ENCODE data around the gene SLC16A3. TPM values are rescaled to one million over a fixed set of nuclear protein-coding genes. Genes with fewer than 3 reads are reported as not detected.

SLC16A3 gene
- total RNA-seq, 3 donors from 2014 or later, result 10.2 to 22.6 (median 17.3) TPM

GRCh38 chr17:82240506-82241182 lies 11.8 kb downstream of the SLC16A3 start:
- no peak for TF ChIP-seq POLR2AphosphoS5 (IDR thresholded peaks at IDR 0.05)
- TF ChIP-seq CTCF (IDR thresholded peaks at IDR 0.05), result no peak
- TF ChIP-seq POLR2A (IDR thresholded peaks at IDR 0.05), result no peak
- Histone ChIP-seq H3K36me3 (peaks cover 5% of the 10 kb centered on the region), H3K27ac (peak overlapping the region; percentile 79 to 85), H3K4me3 (no peak overlapping the region), H3K4me1 (peaks cover 31 to 54% of the 10 kb centered on the region in 2 donors), H3K9me3 (no peaks in the 10 kb centered on the region), H3K27me3 (no peaks in the 10 kb centered on the region)
- no peak for DNase-seq (ENCODE audit: low spot score in 2 of 2)
- intact Hi-C loops (cut with DNase I; ENCODE audit: low total_unique reads), result loop anchor here (10.0 kb wide), 1 partner anchor 84 kb away; no protein-coding TSS in a partner anchor

- Histone ChIP-seq H3K4me3 (peak overlapping the region in 1 of 3 donors; percentile 33), H3K9me3 (no peaks in the 10 kb centered on the region), H3K27me3 (no peaks in the 10 kb centered on the region), H3K4me1 (peaks cover 37 to 58% of the 10 kb centered on the region in 2 donors), H3K36me3 (peaks cover 5% of the 10 kb centered on the region), H3K27ac (peak overlapping the region; percentile 79 to 85)
- intact Hi-C loops (cut with DNase I; ENCODE audit: low total_unique reads), result loop anchor here (10.0 kb wide), 1 partner anchor 83 kb away; no protein-coding TSS in a partner anchor
- TF ChIP-seq POLR2AphosphoS5 (IDR thresholded peaks at IDR 0.05) (peak in 1 of 3 donors; percentile 44), POLR2A (IDR thresholded peaks at IDR 0.05) (no peak)
- DNase-seq (ENCODE audit: low spot score in 2 of 2), result peak in 1 of 2 donors; percentile 61
These were observed 12.5 kb downstream of the SLC16A3 start for GRCh38 chr17:82241183-82241925.

- Histone ChIP-seq H3K4me1 (peaks cover 44 to 65% of the 10 kb centered on the region in 2 donors), H3K9me3 (no peaks in the 10 kb centered on the region), H3K4me3 (peak overlapping the region in 1 of 3 donors; percentile 33), H3K36me3 (peaks cover 5% of the 10 kb centered on the region), H3K27ac (peak overlapping the region; percentile 79 to 85), H3K27me3 (no peaks in the 10 kb centered on the region)
- intact Hi-C loops (cut with DNase I; ENCODE audit: low total_unique reads), result loop anchor here (10.0 kb wide), 1 partner anchor 83 kb away; no protein-coding TSS in a partner anchor
- no peak for DNase-seq (ENCODE audit: low spot score in 2 of 2)
- TF ChIP-seq POLR2A (IDR thresholded peaks at IDR 0.05) (no peak), POLR2AphosphoS5 (IDR thresholded peaks at IDR 0.05) (no peak), CTCF (IDR thresholded peaks at IDR 0.05) (no peak)
These were observed 13.3 kb downstream of the SLC16A3 start for GRCh38 chr17:82241926-82242697.

GRCh38 chr17:82242698-82242976 lies 13.8 kb downstream of the SLC16A3 start:
- H3K4me1 ChIP-seq, result peaks cover 48 to 66% of the 10 kb centered on the region in 2 donors
- peak overlapping the region in 1 of 3 donors; percentile 19 for H3K4me3 ChIP-seq
- intact Hi-C loops (cut with DNase I; ENCODE audit: low total_unique reads), result loop anchor here (10.0 kb wide), 1 partner anchor 82 kb away; no protein-coding TSS in a partner anchor
- no peak for DNase-seq (ENCODE audit: low spot score in 2 of 2)
- H3K27me3 ChIP-seq, result no peaks in the 10 kb centered on the region
- H3K36me3 ChIP-seq, result peaks cover 5% of the 10 kb centered on the region
- no peaks in the 10 kb centered on the region for H3K9me3 ChIP-seq
- H3K27ac ChIP-seq, result peak overlapping the region; percentile 79 to 85
- no peak for TF ChIP-seq POLR2AphosphoS5 (IDR thresholded peaks at IDR 0.05)

- Histone ChIP-seq H3K27ac (peak overlapping the region; percentile 79 to 85), H3K36me3 (peaks cover 6% of the 10 kb centered on the region), H3K4me1 (peaks cover 45 to 62% of the 10 kb centered on the region in 2 donors), H3K9me3 (no peaks in the 10 kb centered on the region), H3K4me3 (peak overlapping the region in 1 of 3 donors; percentile 19), H3K27me3 (no peaks in the 10 kb centered on the region)
- TF ChIP-seq POLR2AphosphoS5 (IDR thresholded peaks at IDR 0.05) (peak in 1 of 3 donors; percentile 57), CTCF (IDR thresholded peaks at IDR 0.05) (no peak)
- peak; percentile 77 to 85 for DNase-seq (ENCODE audit: low spot score in 2 of 2)
- intact Hi-C loops (cut with DNase I; ENCODE audit: low total_unique reads), result loop anchor here (10.0 kb wide), 1 partner anchor 82 kb away; no protein-coding TSS in a partner anchor
These were observed 14.3 kb downstream of the SLC16A3 start for GRCh38 chr17:82242977-82243647.

All from breast epithelium (tissue), 4 donors.